Activated CD4-positive, alpha-beta T cell treated with anti-CD3 and anti-CD28 coated beads, Interleukin-2, amount 50 U/mL, for 16 hours (primary cell): Measurements from ENCODE around the gene PRMT5.
"Not testable (repeated sequence)": the region's sequence is repeated elsewhere in the genome, so short reads cannot be mapped to it uniquely, and the experiment has no call there.

Experiments used
- DNase-seq: peaks from one replicate; pipeline ENCODE4 v3.0.0-alpha.2; 2020

Gene PRMT5

GRCh38 chr14:22929104-22929960 is at the start of gene PRMT5:
Gene PRMT5 (minus strand): TSS chr14:22929376. CDS start chr14:22929361, 15 bp downstream.
- DNase-seq, result peak; percentile 99

GRCh38 chr14:22978487-22978837 is 49.3 kb upstream of the PRMT5 start:
- no peak for DNase-seq

GRCh38 chr14:22977684-22978486 is 48.7 kb upstream of the PRMT5 start:
- DNase-seq, result no peak

- DNase-seq, result no peak
These were observed 48.2 kb upstream of the PRMT5 start for GRCh38 chr14:22977434-22977683.

GRCh38 chr14:22976620-22977433 is 47.7 kb upstream of the PRMT5 start:
- DNase-seq, result no peak

- DNase-seq, result no peak
These were observed 45.5 kb upstream of the PRMT5 start for GRCh38 chr14:22974530-22975313.

GRCh38 chr14:22973217-22974032 is 44.2 kb upstream of the PRMT5 start:
- peak; percentile 43 for DNase-seq

- DNase-seq, result no peak
These were observed 43.2 kb upstream of the PRMT5 start for GRCh38 chr14:22972313-22972930.

GRCh38 chr14:22971152-22971551 is 42.0 kb upstream of the PRMT5 start:
- DNase-seq, result no peak

- DNase-seq, result no peak
These were observed 37.6 kb upstream of the PRMT5 start for GRCh38 chr14:22966783-22967269.

GRCh38 chr14:22965916-22966782 is 37.0 kb upstream of the PRMT5 start:
- not testable (repeated sequence) for DNase-seq

GRCh38 chr14:22962061-22962676 is 33.0 kb upstream of the PRMT5 start:
- DNase-seq, result no peak

GRCh38 chr14:22955702-22956569 is 26.8 kb upstream of the PRMT5 start:
- DNase-seq, result no peak

- DNase-seq, result no peak
These were observed 23.2 kb upstream of the PRMT5 start for GRCh38 chr14:22952418-22952817.

- not testable (repeated sequence) for DNase-seq
These were observed 22.6 kb upstream of the PRMT5 start for GRCh38 chr14:22951795-22952194.

GRCh38 chr14:22945642-22946041 is 16.5 kb upstream of the PRMT5 start:
- DNase-seq, result no peak

GRCh38 chr14:22939684-22940083 is 10.5 kb upstream of the PRMT5 start:
- no peak for DNase-seq

GRCh38 chr14:22935156-22935555 is 6.0 kb upstream of the PRMT5 start:
- DNase-seq, result no peak

- no peak for DNase-seq
These were observed 3.0 kb upstream of the PRMT5 start for GRCh38 chr14:22932146-22932545.
